K562 (cell line): ENCODE data around the gene ZBTB16. TPM values are rescaled to one million over a fixed set of nuclear protein-coding genes. Genes with fewer than 3 reads are reported as not detected.

Experiments
- ATF7 ChIP-seq: fragments of 450-650 bp; IDR thresholded peaks from 2 replicates; pipeline ENCODE4 v1.7.1; 2014; ENCODE audit warnings: mild to moderate bottlenecking, moderate library complexity
- BRF1 ChIP-seq: IDR thresholded peaks from 3 replicates; pipeline ENCODE4 v1.6.1; 2011; ENCODE audit warnings: borderline replicate concordance, mild to moderate bottlenecking; ENCODE audit not compliant: insufficient read length; ENCODE audit errors: extremely low read depth
- CREM ChIP-seq: IDR thresholded peaks from 2 replicates; pipeline ENCODE4 v1.6.1; 2014; ENCODE audit warnings: antibody characterized with exemption, low read depth
- EP300 ChIP-seq: IDR thresholded peaks from 2 replicates; pipeline ENCODE4 v1.6.1; 2012; ENCODE audit warnings: low read length, improper control_type of control experiment
- FOS ChIP-seq: IDR thresholded peaks from 3 replicates; pipeline ENCODE4 v1.6.1; 2011; ENCODE audit not compliant: insufficient read length; ENCODE audit errors: extremely low read depth
- HINFP ChIP-seq: fragments of 450-650 bp; conservative IDR thresholded peaks from 2 replicates; pipeline ENCODE4 v1.6.1; 2016; ENCODE audit warnings: missing genetic modification characterization, low read depth, mild to moderate bottlenecking, control low read depth, missing compliant biosample characterization
- HIVEP1 ChIP-seq: fragments of 250-450 bp; sonication (Bioruptor Pico); IDR thresholded peaks from 2 replicates; pipeline ENCODE4 v1.4.0; 2020; ENCODE audit warnings: mild to moderate bottlenecking
- KDM1A ChIP-seq, 2 experiments: fragments of 450-650 bp; IDR thresholded peaks; 2 replicates each; pipeline ENCODE4 v1.6.1; 2016; ENCODE audit warnings: mild to moderate bottlenecking in 2 of 2
- L3MBTL2 ChIP-seq: fragments of 450-650 bp; IDR thresholded peaks from 2 replicates; pipeline ENCODE4 v1.6.1; 2016; ENCODE audit warnings: mild to moderate bottlenecking, moderate library complexity
- MAZ ChIP-seq, 2 experiments: fragments of 450-650 bp in 1 of 2; sonication (generic) in 1 of 2; formaldehyde crosslinking; IDR thresholded peaks in 1 of 2; conservative IDR thresholded peaks in 1 of 2; 2 replicates each; pipeline versions ENCODE4 v1.4.0 to v1.5.0; 2020; ENCODE audit warnings: mild to moderate bottlenecking in 1 of 2, missing genetic modification reagents in 1 of 2
- NR2F6 ChIP-seq: fragments of 450-650 bp; formaldehyde crosslinking; IDR thresholded peaks from 2 replicates; pipeline ENCODE4 v1.4.0; 2020; ENCODE audit warnings: mild to moderate bottlenecking
- NR4A1 ChIP-seq, 2 experiments: fragments of 250-450 bp in 1 of 2; fragments of 450-650 bp in 1 of 2; sonication (Bioruptor Pico) in 1 of 2; IDR thresholded peaks; 2 replicates each; pipeline versions ENCODE4 v1.4.0 to v1.6.1; 2016 to 2020; ENCODE audit warnings: mild to moderate bottlenecking in 2 of 2, missing compliant biosample characterization in 1 of 2, missing genetic modification characterization in 1 of 2, moderate library complexity in 1 of 2
- POLR2AphosphoS5 ChIP-seq: IDR thresholded peaks from 2 replicates; pipeline ENCODE4 v1.6.1; 2011; ENCODE audit warnings: mild to moderate bottlenecking, low read depth, low read length, moderate library complexity; ENCODE audit not compliant: control insufficient read depth, insufficient read depth
- PTRF ChIP-seq: fragments of 450-650 bp; IDR thresholded peaks from 2 replicates; pipeline ENCODE4 v1.6.1; 2016; ENCODE audit warnings: mild to moderate bottlenecking, missing genetic modification characterization, missing compliant biosample characterization
- RREB1 ChIP-seq: fragments of 250-450 bp; sonication (Bioruptor Pico); IDR thresholded peaks from 2 replicates; pipeline ENCODE4 v1.4.0; 2020
- ZBTB5 ChIP-seq: fragments of 450-650 bp; IDR thresholded peaks from 2 replicates; pipeline ENCODE4 v1.6.1; 2017; ENCODE audit warnings: antibody characterized with exemption
- ZFPM2 ChIP-seq: fragments of 250-450 bp; sonication (Bioruptor Pico); IDR thresholded peaks from 2 replicates; pipeline ENCODE4 v1.5.1; 2022; ENCODE audit warnings: mild to moderate bottlenecking
- ZNF347 ChIP-seq: fragments of 450-650 bp; formaldehyde crosslinking; IDR thresholded peaks from 2 replicates; pipeline ENCODE4 v1.4.0; 2020; ENCODE audit warnings: low read depth, mild to moderate bottlenecking, moderate library complexity
- ZNF79 ChIP-seq: fragments of 250-450 bp; sonication (Bioruptor Pico); IDR thresholded peaks from 2 replicates; pipeline ENCODE4 v1.4.0; 2020; ENCODE audit warnings: low read depth, mild to moderate bottlenecking, moderate library complexity
- polyA plus RNA-seq, 8 experiments: library from polyadenylated mRNA; depleted of rRNA in 4 of 8; stranded (reverse) in 5 of 8; unstranded in 3 of 8; fragments of >200 nt; fragmentation: Nextera tagmentation in 2 of 8; fragmentation: Illumina TruSeq in 1 of 8; extraction: Ambion mirVana in 2 of 8; extraction: Trizol in 1 of 8; gene quantifications; 2 replicates each; pipeline versions ENCODE4 v1.2.1 to v1.2.3, GENCODE V29; 2011 to 2014; ENCODE audit warnings: inconsistent platforms in 1 of 8, missing spikeins in 1 of 8
- total RNA-seq, 7 experiments: library from RNA; depleted of rRNA in 6 of 7; stranded (reverse); fragments of >200 nt in 6 of 7; fragmentation: Illumina TruSeq in 2 of 7; extraction: Trizol in 2 of 7; gene quantifications; 2 replicates each; pipeline versions ENCODE4 v1.2.1 to v1.2.3, GENCODE V29; 2011 to 2021; ENCODE audit warnings: low replicate concordance in 1 of 7

ZBTB16 gene
- total and polyA plus RNA-seq, 9 of the 15 experiments (the other 6 are each of a cell fraction or from before 2014, with no cell fraction given) = 0.06 to 0.40 (median 0.24) TPM; not detected in 4

- TF ChIP-seq ZBTB5 = no peak
- no peak for TF ChIP-seq NR2F6
- no peak for TF ChIP-seq ZFPM2 (CRISPR knock-in tag)
- no peak for TF ChIP-seq BRF1
- peak; percentile 70 for TF ChIP-seq L3MBTL2
- TF ChIP-seq PTRF (tag) = no peak
- TF ChIP-seq MAZ (CRISPR knock-in tag; conservative IDR thresholded peaks at IDR 0.05 in 1 of 2, IDR thresholded peaks at IDR 0.05 in 1 of 2) = no peak
- no peak for TF ChIP-seq CREM
- TF ChIP-seq FOS = peak; percentile 15
- peak; percentile 57; the same call in 1 of the 2 replicates for TF ChIP-seq EP300
- peak; percentile 50 to 63; a peak in 2 of 4 replicates for TF ChIP-seq KDM1A (IDR thresholded peaks at IDR 0.05)
- TF ChIP-seq NR4A1 (CRISPR knock-in tag; IDR thresholded peaks at IDR 0.05) = no peak
- no peak for TF ChIP-seq NR4A1 (tag; IDR thresholded peaks at IDR 0.05)
- peak; percentile 74; the same call in 1 of the 2 replicates for TF ChIP-seq POLR2AphosphoS5
- TF ChIP-seq ZNF347 (CRISPR knock-in tag) = no peak
- no peak for TF ChIP-seq ZNF79 (CRISPR knock-in tag)
- TF ChIP-seq HIVEP1 = no peak
- TF ChIP-seq RREB1 (CRISPR knock-in tag) = no peak
- no peak for TF ChIP-seq ATF7
- no peak for TF ChIP-seq HINFP (tag)
These were observed 160.2 kb downstream of the ZBTB16 start (continued) for GRCh38 chr11:114219559-114220349.
